ENCODE measurements around the gene ADRA2B.

ADRA2B gene

DNA sequence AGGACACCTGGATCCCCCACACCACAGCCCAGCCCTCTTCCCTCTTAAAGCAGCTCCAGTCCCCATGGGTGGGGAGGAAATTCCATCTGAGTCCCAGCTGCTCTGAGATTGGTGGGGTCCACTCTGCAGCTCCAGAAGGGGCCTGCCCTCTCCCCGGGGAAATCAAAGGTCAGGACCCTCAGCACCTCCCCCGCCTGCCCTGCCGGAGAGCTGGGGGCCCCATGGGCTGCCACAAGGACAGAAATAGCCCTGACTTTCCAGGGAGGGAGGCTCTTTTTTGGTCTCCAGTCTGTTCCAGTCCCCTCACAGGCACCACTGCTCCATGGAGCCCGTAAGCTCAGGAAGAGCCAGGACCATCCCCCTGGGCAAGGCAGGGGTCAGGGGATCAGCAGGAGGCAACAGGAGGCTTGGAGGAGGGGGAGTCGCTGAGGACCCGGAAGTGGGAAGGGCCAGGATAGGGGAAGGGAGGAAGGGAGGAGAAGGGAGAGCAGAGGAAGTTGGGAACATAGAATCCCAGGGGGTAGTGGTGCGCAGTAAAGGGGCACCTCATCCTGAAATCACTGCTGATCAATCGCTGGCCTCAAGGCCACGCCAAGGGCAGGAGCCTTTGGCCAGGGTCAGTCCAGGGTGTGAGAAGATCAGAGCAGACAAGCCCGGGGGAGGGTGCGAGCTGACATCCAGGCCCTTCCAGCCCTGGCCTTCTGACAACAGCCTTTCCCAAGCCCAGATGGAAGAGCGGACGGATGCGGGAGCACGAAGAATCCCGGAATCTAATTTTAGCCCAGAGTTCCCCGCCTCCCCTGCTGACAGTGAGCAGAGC, 7.6 kb downstream of the ADRA2B start:
- Mint-ChIP-seq H3K9me3 (peaks cover 8% of the 10 kb centered on the region), H3K4me3 (no peak overlapping the region), H3K36me3 (no peaks in the 10 kb centered on the region), H3K27ac (no peak overlapping the region), H3K4me1 (no peaks in the 10 kb centered on the region)
- DNase-seq (ENCODE audit: low spot score in 2 of 2) = no peak
- ATAC-seq = no peak

GRCh38 chr2:96108151-96108540, 8.2 kb downstream of the ADRA2B start:
- no peaks in the 10 kb centered on the region for H3K4me1 Mint-ChIP-seq
- no peak overlapping the region for H3K27ac Mint-ChIP-seq
- H3K36me3 Mint-ChIP-seq = no peaks in the 10 kb centered on the region
- no peak overlapping the region for H3K4me3 Mint-ChIP-seq
- ATAC-seq (no peak), DNase-seq (ENCODE audit: low spot score in 2 of 2) (no peak)
- H3K9me3 Mint-ChIP-seq = peaks cover 8% of the 10 kb centered on the region

- Mint-ChIP-seq H3K36me3 (no peaks in the 10 kb centered on the region), H3K4me3 (no peak overlapping the region), H3K4me1 (no peaks in the 10 kb centered on the region), H3K9me3 (peaks cover 8% of the 10 kb centered on the region), H3K27ac (no peak overlapping the region)
- no peak for ATAC-seq
- no peak for DNase-seq (ENCODE audit: low spot score in 2 of 2)
Observed at GRCh38 chr2:96107708-96108065, 8.7 kb downstream of the ADRA2B start.

DNA sequence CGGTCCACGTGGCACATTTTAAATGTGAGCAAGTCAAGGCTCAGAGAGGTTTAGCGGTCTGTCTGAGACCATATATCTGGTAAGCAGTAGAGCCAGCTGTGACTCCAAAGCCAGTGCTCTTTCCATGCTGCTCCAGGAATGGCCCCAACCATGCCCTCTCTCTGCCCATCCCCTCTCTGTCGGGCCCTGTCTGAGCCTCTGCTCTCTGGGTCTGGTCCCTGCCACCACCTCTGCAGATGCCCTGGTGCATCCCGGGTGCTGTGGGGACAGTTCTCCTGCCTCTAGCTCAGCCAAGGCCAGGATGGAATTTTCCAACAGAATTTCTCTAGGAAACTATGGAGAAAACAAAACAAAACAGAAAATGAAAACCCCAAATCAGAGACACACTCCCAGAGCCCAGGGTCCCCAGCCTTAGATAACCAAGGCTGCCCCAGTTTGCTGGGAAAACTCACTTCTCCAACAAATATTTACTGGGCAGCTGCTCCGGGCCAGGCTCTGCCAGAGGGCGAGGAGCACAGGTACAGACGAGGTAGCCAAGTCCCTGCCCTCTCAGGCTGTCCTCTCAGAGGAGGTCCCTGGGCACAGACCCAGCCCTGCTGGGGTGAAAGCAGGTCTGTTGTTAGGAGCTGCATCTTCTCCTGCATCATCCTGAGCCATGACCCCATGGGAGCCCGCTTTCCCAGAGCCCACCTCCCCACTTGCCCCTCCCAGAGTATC, 9.2 kb downstream of the ADRA2B start:
- ATAC-seq = no peak
- no peaks in the 10 kb centered on the region for H3K4me1 Mint-ChIP-seq
- H3K36me3 Mint-ChIP-seq = no peaks in the 10 kb centered on the region

GRCh38 chr2:96105994-96106715, 10.2 kb downstream of the ADRA2B start:
- H3K36me3 Mint-ChIP-seq = no peaks in the 10 kb centered on the region
- no peak for ATAC-seq
- no peak overlapping the region for H3K27ac Mint-ChIP-seq
- no peak overlapping the region for H3K4me3 Mint-ChIP-seq
- no peaks in the 10 kb centered on the region for H3K4me1 Mint-ChIP-seq
- peaks cover 8% of the 10 kb centered on the region for H3K9me3 Mint-ChIP-seq
- DNase-seq (ENCODE audit: low spot score in 2 of 2) = no peak

More for the DNA sequence above, 9.2 kb downstream of the ADRA2B start:
- peaks cover 8% of the 10 kb centered on the region for H3K9me3 Mint-ChIP-seq
- no peak overlapping the region for H3K27ac Mint-ChIP-seq
- no peak for DNase-seq (ENCODE audit: low spot score in 2 of 2)
- H3K4me3 Mint-ChIP-seq = no peak overlapping the region

DNA sequence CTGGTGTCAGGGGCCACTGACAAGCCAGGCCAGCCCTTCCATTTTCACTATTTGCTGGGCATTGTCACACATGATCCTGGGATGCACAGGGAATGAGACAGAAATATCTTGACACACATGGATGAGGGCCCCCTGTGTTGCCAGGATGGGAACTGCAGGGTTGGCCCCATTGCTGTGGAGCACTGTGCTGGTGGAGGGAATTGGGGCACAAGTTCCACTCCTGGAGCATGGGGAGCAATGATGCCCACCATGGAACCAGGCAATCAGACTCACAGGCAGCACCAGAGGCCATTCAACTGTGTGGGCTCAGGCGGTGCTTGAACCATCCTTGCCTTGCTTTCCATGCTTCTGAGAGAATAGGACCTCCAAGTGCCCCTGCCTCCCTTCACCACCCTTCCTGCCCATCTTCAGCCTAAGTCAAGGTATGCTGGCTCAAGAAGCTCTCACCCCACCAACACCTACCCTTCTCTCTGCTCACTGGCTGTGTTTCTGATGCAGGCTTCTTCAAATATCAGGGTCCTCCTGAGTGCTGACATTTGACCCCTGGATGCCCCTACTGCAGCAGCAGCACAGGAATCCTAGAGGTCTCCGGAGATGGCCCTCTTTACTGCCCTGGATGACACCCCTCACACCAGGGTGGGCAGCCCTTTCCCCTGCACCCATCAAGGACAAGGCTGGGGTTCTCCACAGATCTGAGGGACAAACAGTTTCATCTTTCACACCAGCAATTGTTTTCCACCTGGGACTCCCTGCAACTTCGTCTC, 11.0 kb downstream of the ADRA2B start:
- Mint-ChIP-seq H3K4me3 (no peak overlapping the region), H3K4me1 (no peaks in the 10 kb centered on the region), H3K27ac (no peak overlapping the region), H3K36me3 (no peaks in the 10 kb centered on the region), H3K9me3 (peaks cover 8% of the 10 kb centered on the region)
- DNase-seq (ENCODE audit: low spot score in 2 of 2) (no peak), ATAC-seq (no peak)

- Mint-ChIP-seq H3K9me3 (peaks cover 8% of the 10 kb centered on the region), H3K4me1 (no peaks in the 10 kb centered on the region), H3K36me3 (no peaks in the 10 kb centered on the region), H3K4me3 (no peak overlapping the region), H3K27ac (peak overlapping the region; percentile 20)
- DNase-seq (ENCODE audit: low spot score in 2 of 2) = no peak
- no peak for ATAC-seq
Observed at GRCh38 chr2:96104487-96104861, 11.9 kb downstream of the ADRA2B start.

DNA sequence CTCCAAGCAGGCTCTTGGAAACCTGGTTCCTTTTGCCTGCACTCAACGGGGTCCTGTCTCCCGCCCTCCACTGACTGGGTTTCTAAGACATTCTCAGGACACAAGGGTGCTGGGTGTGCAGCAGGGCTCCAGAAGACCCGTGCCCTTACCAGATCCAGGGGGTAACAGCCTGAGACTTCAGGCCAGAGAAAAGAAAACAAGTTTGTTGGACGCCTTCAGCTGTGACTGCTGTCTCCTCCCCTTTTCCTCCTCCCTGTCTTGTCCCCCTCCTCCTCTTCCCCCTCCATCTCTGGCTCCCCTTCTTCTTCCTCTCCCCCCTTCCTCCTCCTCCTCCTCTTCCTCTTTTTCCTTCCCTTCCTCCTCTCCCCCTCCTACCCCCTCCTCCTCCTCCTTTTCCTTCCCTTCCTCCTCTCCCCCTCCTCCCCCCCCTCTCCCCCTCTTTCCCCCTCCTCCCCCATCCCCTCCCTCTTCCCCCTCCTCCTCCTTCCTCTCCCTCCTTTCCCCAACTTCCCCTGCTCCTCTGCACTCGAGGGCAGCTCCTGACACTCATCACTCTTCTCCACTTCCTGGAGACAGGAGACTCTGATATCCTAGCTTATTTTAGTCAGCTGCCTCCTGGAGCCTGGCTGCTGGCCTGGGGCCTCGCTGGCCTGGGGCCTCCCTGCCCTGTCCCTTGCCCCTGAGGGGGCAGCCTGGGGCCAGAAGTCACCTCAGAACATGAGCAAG, 12.4 kb downstream of the ADRA2B start:
- Mint-ChIP-seq H3K4me3 (no peak overlapping the region), H3K27ac (peak overlapping the region; percentile 20)
- no peak for ATAC-seq

GRCh38 chr2:96103187-96103601, 13.2 kb downstream of the ADRA2B start:
- Mint-ChIP-seq H3K27ac (no peak overlapping the region), H3K36me3 (no peaks in the 10 kb centered on the region), H3K9me3 (peaks cover 8% of the 10 kb centered on the region), H3K4me1 (no peaks in the 10 kb centered on the region), H3K4me3 (no peak overlapping the region)
- DNase-seq (ENCODE audit: low spot score in 2 of 2) = no peak
- ATAC-seq = no peak

More for the DNA sequence above, 12.4 kb downstream of the ADRA2B start:
- Mint-ChIP-seq H3K4me1 (no peaks in the 10 kb centered on the region), H3K9me3 (peaks cover 8% of the 10 kb centered on the region), H3K36me3 (no peaks in the 10 kb centered on the region)
- DNase-seq (ENCODE audit: low spot score in 2 of 2) = no peak

GRCh38 chr2:96102596-96103186, 13.7 kb downstream of the ADRA2B start:
- Mint-ChIP-seq H3K9me3 (peaks cover 8% of the 10 kb centered on the region), H3K4me3 (no peak overlapping the region), H3K4me1 (no peaks in the 10 kb centered on the region), H3K36me3 (no peaks in the 10 kb centered on the region), H3K27ac (no peak overlapping the region)
- no peak for DNase-seq (ENCODE audit: low spot score in 2 of 2)
- ATAC-seq = no peak

GRCh38 chr2:96100893-96101304, 15.5 kb downstream of the ADRA2B start:
- Mint-ChIP-seq H3K9me3 (peaks cover 8% of the 10 kb centered on the region), H3K4me1 (no peaks in the 10 kb centered on the region), H3K4me3 (no peak overlapping the region), H3K27ac (no peak overlapping the region), H3K36me3 (no peaks in the 10 kb centered on the region)
- no peak for DNase-seq (ENCODE audit: low spot score in 2 of 2)
- no peak for ATAC-seq

- Mint-ChIP-seq H3K36me3 (no peaks in the 10 kb centered on the region), H3K4me3 (no peak overlapping the region), H3K4me1 (no peaks in the 10 kb centered on the region), H3K9me3 (peaks cover 3% of the 10 kb centered on the region), H3K27ac (no peak overlapping the region)
- peak; percentile 25 for ATAC-seq
- no peak for DNase-seq (ENCODE audit: low spot score in 2 of 2)
Observed at GRCh38 chr2:96099861-96100798, 16.2 kb downstream of the ADRA2B start.

- Mint-ChIP-seq H3K4me1 (no peaks in the 10 kb centered on the region), H3K4me3 (no peak overlapping the region), H3K9me3 (no peaks in the 10 kb centered on the region), H3K36me3 (no peaks in the 10 kb centered on the region), H3K27ac (no peak overlapping the region)
- DNase-seq (ENCODE audit: low spot score in 2 of 2) (peak in 1 of 2 donors; percentile 43), ATAC-seq (no peak)
Observed at GRCh38 chr2:96098900-96099590, 17.3 kb downstream of the ADRA2B start.

All from stimulated activated effector memory CD8-positive, alpha-beta T cell treated with anti-CD3 and anti-CD28 coated beads, Interleukin-12 subunit alpha, Interleukin-12 subunit beta, amount 100 ng/mL, for 72 hours (primary cell).